Nucleus accumbens (tissue), 56 donors: ENCODE measurements around the gene ECM2.
"Not testable (repeated sequence)": the region's sequence is repeated elsewhere in the genome, so short reads cannot be mapped to it uniquely, and the experiment has no call there.

Experiments used
- DNase-seq, 56 donors: peaks; one replicate each; lab custom pipeline; 2025; lab: John Stamatoyannopoulos, UW

Gene ECM2

GRCh38 chr9:92535940-92536850 lies at the start of gene ECM2:
Gene ECM2 (minus strand): TSS chr9:92535990. CDS start chr9:92522866, 13,124 bp downstream.
- DNase-seq = no peak

- DNase-seq = no peak
Observed at GRCh38 chr9:92576175-92576574, 40.4 kb upstream of the ECM2 start.

- not testable (repeated sequence) for DNase-seq
Observed at GRCh38 chr9:92573612-92574011, 37.8 kb upstream of the ECM2 start.

GRCh38 chr9:92571871-92572270 lies 36.1 kb upstream of the ECM2 start:
- DNase-seq = not testable (repeated sequence)

- DNase-seq = no peak
Observed at GRCh38 chr9:92564982-92565381, 29.2 kb upstream of the ECM2 start.

- no peak for DNase-seq
Observed at GRCh38 chr9:92564504-92564903, 28.7 kb upstream of the ECM2 start.

DNA sequence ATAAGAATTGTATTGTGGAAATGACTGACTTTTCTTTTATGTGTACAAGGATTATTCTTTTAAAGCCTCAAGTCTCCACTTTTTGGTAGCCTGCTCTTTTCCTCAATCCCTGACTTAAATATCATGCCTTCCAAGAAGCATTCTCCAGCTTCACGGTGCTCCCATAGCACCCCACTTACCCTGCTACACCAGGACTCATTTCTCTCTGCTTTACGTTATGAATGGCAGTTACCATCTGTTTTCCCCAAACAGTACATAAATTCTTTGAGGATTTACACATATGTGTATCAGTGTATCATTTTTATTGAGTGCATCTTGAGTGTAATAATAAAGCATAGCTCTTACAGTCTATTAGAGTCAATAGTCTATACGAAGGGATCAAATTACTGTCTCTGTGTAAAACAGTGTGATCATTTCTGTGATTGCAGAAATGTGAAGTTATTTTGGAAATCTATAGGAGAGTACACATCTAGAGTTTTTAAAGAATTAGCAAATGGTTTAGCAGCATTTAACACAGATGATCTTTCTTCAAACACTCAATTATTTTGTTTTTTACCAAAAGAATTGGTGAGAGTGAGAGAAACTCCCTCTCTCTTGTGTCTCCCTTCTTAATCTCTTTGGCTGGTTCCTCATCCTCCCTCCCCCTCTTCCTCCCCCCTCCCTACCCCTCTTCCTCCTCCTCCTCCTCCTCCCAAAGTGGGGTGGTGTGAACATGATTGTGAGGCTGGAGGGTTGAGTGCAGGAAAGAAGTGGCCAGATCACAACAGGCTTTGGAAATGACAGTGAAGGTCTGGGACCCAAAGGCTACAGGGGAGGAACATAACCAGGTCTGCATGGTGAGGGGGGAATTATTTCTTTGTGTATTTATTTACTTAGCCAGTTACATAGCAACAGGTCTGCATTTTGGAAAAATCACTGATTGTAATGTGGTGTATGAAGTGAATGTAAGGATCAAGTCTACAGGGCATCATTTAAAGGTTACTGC lies 27.6 kb upstream of the ECM2 start:
- DNase-seq = no peak

- no peak for DNase-seq
Observed at GRCh38 chr9:92562461-92562967, 26.7 kb upstream of the ECM2 start.

- DNase-seq = no peak
Observed at GRCh38 chr9:92561374-92562330, 25.9 kb upstream of the ECM2 start.

- DNase-seq = no peak
Observed at GRCh38 chr9:92558612-92559374, 23.0 kb upstream of the ECM2 start.

- no peak for DNase-seq
Observed at GRCh38 chr9:92550765-92551164, 15.0 kb upstream of the ECM2 start.

GRCh38 chr9:92547356-92547755 lies 11.6 kb upstream of the ECM2 start:
- no peak for DNase-seq

DNA sequence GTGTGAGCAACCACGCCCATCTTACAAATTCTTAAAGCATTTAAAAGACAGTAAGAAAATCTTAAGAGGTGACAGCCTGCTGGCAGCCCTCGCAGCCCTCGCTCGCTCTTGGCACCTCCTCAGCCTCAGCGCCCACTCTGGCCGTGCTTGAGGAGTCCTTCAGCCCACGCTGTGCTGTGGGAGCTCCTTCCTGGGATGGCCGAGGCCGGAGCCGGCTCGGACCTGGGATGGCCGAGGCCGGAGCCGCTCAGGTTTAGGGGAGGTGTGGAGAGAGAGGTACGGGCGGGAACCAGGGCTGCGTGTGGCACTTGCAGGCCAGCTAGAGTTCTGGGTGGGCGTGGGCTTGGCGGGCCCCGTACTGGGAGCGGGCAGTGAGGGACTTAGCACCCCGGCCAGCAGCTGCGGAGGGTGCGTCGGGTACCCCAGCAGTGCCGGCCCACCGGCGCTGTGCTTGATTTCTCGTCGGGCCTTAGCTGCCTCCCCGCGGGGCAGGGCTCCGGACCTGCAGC lies 9.3 kb upstream of the ECM2 start:
- no peak for DNase-seq

DNA sequence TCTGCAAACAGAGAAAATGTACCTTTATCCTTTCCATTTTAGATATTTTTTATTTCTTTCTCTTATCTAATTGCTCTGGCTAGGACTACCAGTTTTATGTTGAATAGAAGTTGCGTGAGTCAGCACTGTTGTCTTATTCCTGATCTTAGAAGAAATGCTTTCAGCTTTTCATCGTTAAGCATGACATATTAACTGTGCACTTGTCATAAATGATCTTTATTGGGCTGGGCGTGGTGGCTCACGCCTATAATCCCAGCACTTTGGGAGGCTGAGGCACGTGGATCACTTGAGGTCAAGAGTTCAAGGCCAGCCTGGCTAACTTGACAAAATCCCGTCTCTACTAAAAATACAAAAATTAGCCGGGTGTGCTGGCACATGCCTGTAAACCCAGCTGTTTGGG lies 8.2 kb upstream of the ECM2 start:
- no peak for DNase-seq

DNA sequence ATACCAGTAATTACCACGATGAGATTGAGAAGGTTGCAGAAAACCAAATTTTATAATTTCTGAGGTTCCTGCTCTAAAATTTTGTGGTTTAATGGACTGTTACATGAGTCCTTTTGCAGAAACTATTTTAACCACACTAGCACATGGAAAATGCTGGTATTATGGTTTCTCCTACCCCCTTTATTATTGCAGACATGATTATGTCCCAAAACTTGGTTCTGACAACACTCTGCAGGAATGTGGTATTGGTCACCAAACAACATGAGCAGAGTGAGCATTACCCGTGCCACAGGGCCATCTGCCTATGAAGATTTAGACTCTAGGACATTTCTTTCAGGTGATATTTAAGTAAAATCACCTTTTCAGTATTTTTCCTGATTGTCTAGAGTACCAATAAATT lies 2.8 kb upstream of the ECM2 start:
- no peak for DNase-seq

DNA sequence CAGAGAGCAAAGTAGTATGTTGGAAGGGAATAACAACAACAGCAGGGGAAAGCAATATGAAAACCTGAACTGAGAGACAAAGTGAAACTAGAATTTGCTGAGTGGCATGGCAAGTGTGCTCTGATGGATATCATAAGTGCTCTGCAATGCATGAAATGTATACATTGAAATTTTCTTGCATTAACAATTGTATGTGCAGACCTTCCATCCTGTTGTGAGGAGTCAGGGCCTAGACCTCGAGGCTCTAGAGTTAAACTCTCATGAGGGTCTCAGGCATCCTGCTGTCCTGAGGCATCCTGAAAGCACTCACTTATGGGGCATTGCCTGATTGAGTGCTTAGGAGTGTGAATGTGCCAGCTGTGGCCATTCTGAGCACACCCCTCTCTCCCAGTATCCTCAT lies 1.1 kb downstream of the ECM2 start:
- DNase-seq = no peak

DNA sequence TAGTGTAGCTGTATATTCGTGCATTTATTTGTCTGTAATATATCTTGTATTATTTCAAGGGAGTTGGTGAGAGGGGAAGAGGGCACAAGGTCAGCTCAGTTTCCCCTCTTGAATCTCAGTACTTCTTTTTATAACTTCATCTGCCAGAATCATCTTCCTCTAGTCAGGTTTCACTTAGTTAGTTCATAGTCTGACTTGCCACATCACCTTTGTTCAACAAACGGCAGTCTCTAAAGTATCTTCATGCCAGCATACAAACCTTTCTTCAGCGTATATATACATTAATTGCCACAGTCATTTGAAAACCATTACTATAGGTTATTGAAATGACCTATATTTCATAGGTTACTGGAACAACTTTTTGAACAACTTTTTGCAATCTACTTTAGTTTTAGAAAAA lies 1.6 kb downstream of the ECM2 start:
- DNase-seq = no peak

GRCh38 chr9:92530893-92531292 lies 4.9 kb downstream of the ECM2 start:
- DNase-seq = no peak

DNA sequence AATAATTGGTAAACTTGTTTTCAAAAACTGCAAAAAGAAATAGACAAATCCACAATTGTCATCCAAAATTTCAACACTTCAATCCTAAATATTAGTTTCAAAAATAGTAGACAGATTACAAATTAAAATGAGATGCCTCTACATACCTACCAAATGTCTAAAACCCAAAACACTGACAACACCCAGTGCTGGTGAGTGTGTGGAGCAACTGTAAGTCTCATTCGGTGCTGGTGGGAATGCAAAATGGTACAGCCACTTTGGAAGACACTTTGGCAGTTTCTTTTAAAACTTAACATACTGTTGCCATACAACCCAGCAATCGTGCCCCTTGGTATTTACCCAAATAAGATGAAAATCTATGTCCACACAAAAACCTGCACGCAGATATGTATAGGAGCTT lies 6.7 kb downstream of the ECM2 start:
- DNase-seq = no peak
